ENCODE results near the gene ZNF579.

ZNF579 gene

GRCh38 chr19:55598034-55598433, 17.4 kb upstream of the ZNF579 start:
- no peak for TF ChIP-seq GLIS3 (CRISPR knock-in tag; IDR thresholded peaks at IDR 0.05)
- no peak for TF ChIP-seq PPARA (CRISPR knock-in tag; IDR thresholded peaks at IDR 0.05; ENCODE audit: borderline replicate concordance)
- no peak for TF ChIP-seq ZNF565 (CRISPR knock-in tag; conservative IDR thresholded peaks at IDR 0.05; ENCODE audit: low read depth)
- TF ChIP-seq PATZ1 (CRISPR knock-in tag; IDR thresholded peaks at IDR 0.05; ENCODE audit: borderline replicate concordance) = no peak
- no peak for TF ChIP-seq TCF4 (CRISPR knock-in tag; IDR thresholded peaks at IDR 0.05; ENCODE audit: borderline replicate concordance)
- TF ChIP-seq ZC3H10 (CRISPR knock-in tag; IDR thresholded peaks at IDR 0.05) = no peak
- TF ChIP-seq ZNF8 (CRISPR knock-in tag; IDR thresholded peaks at IDR 0.05) = no peak
- no peak for TF ChIP-seq ISL1 (CRISPR knock-in tag; IDR thresholded peaks at IDR 0.05)
- no peak for TF ChIP-seq SNAI2 (CRISPR knock-in tag; IDR thresholded peaks at IDR 0.05)
- TF ChIP-seq CSRNP3 (CRISPR knock-in tag; IDR thresholded peaks at IDR 0.05) = no peak
- no peak for TF ChIP-seq CREB5 (CRISPR knock-in tag; IDR thresholded peaks at IDR 0.05; ENCODE audit: low read depth)
- TF ChIP-seq ZFP30 (CRISPR knock-in tag; IDR thresholded peaks at IDR 0.05) = no peak
- no peak for TF ChIP-seq OSR1 (CRISPR knock-in tag; IDR thresholded peaks at IDR 0.05)
- no peak for ATAC-seq

- TF ChIP-seq CSRNP3 (CRISPR knock-in tag; IDR thresholded peaks at IDR 0.05) = no peak
- TF ChIP-seq ZFP30 (CRISPR knock-in tag; IDR thresholded peaks at IDR 0.05) = no peak
- no peak for TF ChIP-seq CSDC2 (CRISPR knock-in tag; IDR thresholded peaks at IDR 0.05)
- TF ChIP-seq ZC3H10 (CRISPR knock-in tag; IDR thresholded peaks at IDR 0.05) = no peak
- TF ChIP-seq TCF4 (CRISPR knock-in tag; IDR thresholded peaks at IDR 0.05; ENCODE audit: borderline replicate concordance) = no peak
- no peak for TF ChIP-seq GLIS3 (CRISPR knock-in tag; IDR thresholded peaks at IDR 0.05)
- no peak for TF ChIP-seq ZNF8 (CRISPR knock-in tag; IDR thresholded peaks at IDR 0.05)
- no peak for TF ChIP-seq BACH2 (CRISPR knock-in tag; IDR thresholded peaks at IDR 0.05; ENCODE audit: borderline replicate concordance)
- no peak for TF ChIP-seq ISL1 (CRISPR knock-in tag; IDR thresholded peaks at IDR 0.05)
- TF ChIP-seq OSR1 (CRISPR knock-in tag; IDR thresholded peaks at IDR 0.05) = no peak
- no peak for TF ChIP-seq ARNTL (CRISPR knock-in tag; IDR thresholded peaks at IDR 0.05; ENCODE audit: borderline replicate concordance, low read depth)
- TF ChIP-seq CREB5 (CRISPR knock-in tag; IDR thresholded peaks at IDR 0.05; ENCODE audit: low read depth) = no peak
- no peak for TF ChIP-seq ZFP3 (CRISPR knock-in tag; IDR thresholded peaks at IDR 0.05)
- TF ChIP-seq TOX (CRISPR knock-in tag; IDR thresholded peaks at IDR 0.05; ENCODE audit: borderline replicate concordance) = no peak
- no peak for TF ChIP-seq ZNF565 (CRISPR knock-in tag; conservative IDR thresholded peaks at IDR 0.05; ENCODE audit: low read depth)
- TF ChIP-seq POU6F1 (CRISPR knock-in tag; IDR thresholded peaks at IDR 0.05; ENCODE audit: borderline replicate concordance, low read depth) = no peak
- TF ChIP-seq SNAI2 (CRISPR knock-in tag; IDR thresholded peaks at IDR 0.05) = no peak
- no peak for TF ChIP-seq PATZ1 (CRISPR knock-in tag; IDR thresholded peaks at IDR 0.05; ENCODE audit: borderline replicate concordance)
- no peak for ATAC-seq
These were observed 16.9 kb upstream of the ZNF579 start for GRCh38 chr19:55597501-55597921.

Measured in SK-N-SH treated with all-trans-retinoic acid at 6 μM for 48 hours (cell line).